NCI-H1105 (cell line): ENCODE results near the gene NBL1.

Source experiments
- DNase-seq: peaks from one replicate; lab custom pipeline; 2025; lab: John Stamatoyannopoulos, UW

NBL1 gene

DNA sequence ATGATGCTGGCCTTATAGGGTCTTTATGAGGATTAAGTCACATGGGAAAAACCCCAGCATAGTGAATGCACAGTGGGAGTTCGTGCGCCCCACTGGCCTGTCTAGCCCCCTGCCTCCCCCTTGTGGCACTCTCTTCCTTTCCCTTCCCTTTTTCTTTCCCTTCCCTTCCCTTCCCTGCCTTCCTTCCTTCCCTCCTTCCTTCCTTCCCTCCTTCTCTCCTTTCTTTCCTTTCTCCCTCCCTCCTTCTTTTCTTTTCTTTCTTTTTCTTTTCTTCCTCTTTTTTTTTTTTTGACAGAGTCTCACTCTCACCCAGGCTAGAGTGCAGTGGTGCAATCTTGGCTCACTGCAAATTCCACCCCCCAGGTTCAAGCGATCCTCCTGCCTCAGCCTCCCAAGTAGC lies 59.2 kb downstream of the NBL1 start:
- DNase-seq: no peak

DNA sequence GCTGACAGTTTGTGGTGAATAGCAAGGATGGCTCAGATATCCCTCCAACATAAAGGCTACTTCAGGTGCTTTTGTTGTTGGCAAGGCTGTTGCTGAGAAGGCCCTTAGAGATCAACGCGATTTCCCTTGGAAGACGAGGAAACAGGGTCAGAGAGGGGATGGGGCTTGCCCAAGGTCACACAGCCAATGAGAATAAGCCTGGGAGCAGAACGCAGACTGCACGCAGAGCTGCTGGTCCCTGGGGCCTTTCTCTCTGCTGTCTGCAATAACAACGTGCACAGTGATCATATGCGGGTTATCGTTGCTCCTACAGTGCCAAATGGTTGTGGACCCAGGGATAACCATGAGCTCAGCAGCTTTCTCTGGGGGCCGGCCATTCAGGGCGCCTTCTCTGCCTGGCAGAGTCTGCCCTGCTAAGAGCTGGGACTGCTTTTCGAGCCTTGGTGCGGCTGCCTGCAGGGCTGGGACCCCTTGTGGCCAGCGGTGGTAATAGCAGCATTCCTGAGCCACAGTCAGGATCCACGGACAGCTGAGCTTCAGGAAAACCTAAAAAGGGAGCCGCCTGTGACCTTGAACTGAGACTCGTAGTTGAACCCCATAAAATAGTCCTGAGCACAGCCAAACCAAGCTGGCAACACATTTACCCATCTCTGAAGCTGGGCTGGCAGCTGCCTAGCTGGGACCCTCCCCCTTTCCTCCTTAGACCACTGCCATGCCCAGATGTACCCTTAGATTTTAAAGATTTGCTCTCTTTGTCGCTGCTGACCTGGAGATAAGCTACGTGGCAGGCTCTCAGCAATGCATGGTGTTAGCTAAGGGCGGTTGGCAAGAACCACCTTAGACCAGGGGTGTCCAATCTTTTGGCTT lies 60.4 kb downstream of the NBL1 start:
- DNase-seq: peak; percentile 44

DNA sequence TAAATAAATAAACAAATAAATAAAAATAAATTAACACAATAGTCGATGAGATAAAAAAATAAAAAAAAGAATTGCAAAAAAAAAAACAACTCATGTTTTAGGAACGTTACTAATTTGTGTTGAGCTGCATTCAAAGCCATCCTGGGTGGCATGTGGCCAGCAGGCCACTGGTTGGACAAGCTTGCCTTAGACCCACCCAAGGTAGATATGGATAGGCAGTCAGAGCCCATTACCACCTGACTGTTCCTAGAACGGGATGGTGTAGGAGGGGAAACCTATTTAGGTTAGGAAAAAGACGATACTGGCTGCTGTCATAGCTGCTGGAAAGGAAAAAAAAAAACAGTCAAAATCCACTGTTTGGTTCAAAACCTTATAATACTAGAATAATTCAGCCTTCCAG lies 61.4 kb downstream of the NBL1 start:
- no peak for DNase-seq

DNA sequence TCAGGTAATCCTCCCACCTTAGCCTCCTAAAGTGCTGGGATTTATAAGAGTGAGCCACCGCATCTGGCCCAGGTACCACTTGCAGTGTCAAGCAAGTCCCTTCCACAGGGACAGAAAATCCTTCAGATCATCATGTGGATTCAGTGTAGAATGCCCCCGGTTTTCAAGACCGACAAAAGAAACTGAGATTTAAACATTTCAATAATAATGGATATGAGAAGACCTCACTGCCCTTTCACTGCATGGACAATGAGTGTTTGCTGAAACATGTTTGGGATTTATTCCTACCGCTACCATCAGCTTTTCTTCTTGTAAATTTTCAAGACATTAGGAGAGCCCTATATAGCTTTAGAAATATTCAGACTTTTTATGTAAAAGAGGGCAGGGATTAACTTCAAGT lies 62.0 kb downstream of the NBL1 start:
- no peak for DNase-seq
